NCI-H1436 treated with DMSO at 0.1 percent for 48 hours (cell line): ENCODE results near the gene ETNK2.
"Not testable (repeated sequence)": the region's sequence is repeated elsewhere in the genome, so short reads cannot be mapped to it uniquely, and the experiment has no call there.

ENCODE experiments used
- DNase-seq: peaks from one replicate; lab custom pipeline; 2025; lab: John Stamatoyannopoulos, UW

Gene ETNK2

GRCh38 chr1:204126386-204126785 is 25.5 kb downstream of the ETNK2 start:
- DNase-seq = no peak

DNA sequence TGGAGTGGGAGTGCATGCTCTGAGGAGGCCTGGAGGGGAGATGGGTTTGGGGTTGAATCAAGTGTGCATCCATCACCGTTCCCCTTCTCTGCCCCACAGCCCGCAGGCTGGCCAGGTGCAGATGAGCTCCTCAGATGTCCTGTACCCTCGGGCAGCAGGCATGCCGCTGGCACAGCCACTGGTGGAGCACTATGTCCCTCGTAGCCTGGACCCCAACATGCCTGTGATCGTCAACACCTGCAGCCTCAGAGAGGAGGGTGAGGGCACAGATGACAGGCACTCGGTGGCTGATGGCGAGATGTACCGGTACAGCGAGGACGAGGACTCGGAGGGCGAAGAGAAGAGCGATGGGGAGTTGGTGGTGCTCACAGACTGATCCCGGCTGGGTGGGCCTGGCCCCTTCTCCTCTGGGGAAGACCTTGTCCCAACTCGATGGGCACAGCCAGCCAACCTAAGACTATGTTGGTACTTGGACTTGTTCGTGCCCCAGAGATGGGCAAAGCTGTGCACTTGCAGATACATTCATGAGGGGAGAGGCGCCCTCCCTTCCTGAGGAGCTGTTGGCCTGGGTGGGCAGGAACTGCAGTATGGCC is 26.0 kb downstream of the ETNK2 start:
- no peak for DNase-seq

DNA sequence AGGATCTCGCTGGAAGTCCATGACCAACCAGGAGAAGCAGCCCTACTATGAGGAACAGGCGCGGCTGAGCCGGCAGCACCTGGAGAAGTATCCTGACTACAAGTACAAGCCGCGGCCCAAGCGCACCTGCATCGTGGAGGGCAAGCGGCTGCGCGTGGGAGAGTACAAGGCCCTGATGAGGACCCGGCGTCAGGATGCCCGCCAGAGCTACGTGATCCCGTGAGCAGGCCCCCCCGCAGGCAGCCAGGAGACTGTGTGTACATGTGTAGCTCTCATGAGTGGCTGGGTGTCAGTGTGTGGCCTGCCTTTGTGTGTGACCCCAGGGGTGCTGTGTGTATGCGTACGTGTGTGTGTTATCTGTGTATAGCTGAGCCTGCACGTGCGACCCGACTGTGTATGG is 27.2 kb downstream of the ETNK2 start:
- no peak for DNase-seq

DNA sequence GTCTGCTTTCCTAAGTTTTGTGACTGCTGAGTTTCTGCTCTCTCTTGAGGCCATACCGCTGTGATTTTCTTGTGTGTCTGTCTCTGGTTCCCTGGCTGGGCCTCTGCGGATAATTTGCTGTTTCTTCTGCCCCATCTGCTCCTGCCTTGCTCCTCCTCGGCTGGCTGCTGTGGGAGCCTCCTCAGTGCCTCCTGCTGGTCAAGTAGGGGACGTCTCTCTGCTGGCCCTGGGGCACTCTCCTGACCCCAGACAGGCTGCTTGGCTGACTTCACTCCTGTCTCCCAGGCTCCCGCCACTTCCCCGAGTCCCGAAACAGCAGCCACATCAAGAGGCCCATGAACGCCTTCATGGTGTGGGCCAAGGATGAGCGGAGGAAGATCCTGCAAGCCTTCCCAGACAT is 28.5 kb downstream of the ETNK2 start:
- DNase-seq = no peak

DNA sequence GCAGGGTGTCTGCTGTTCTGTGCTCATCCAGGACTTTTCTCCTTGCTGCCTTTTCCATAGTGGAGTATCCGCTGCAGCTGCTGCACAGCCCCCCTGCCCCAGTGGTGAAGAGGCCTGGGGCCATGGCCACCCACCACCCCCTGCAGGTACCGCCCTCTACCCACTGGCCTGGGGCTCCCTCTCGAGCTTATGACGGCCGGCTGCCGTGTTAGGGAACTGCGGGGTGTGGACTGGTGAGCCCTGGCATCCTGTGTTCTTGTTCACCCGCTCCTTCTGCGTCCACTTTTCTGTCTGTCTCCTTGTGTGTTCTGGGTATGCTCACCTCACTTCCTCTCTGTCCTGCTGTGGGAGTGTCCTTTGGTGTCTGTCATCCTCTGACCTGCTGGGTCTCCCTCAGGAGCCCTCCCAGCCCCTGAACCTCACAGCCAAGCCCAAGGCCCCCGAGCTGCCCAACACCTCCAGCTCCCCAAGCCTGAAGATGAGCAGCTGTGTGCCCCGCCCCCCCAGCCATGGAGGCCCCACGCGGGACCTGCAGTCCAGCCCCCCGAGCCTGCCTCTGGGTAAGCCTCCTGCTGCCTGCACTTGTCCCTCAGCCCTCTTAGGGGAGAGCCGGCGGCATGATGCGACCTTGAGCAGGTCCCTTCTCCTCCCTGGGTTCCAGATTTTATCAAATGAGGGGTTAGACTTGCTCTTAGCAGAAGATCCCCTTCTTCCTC is 29.8 kb downstream of the ETNK2 start:
- DNase-seq = no peak

- DNase-seq = no peak
Observed at GRCh38 chr1:204116539-204116938, 35.3 kb downstream of the ETNK2 start.

GRCh38 chr1:204115116-204115515 is 36.7 kb downstream of the ETNK2 start:
- no peak for DNase-seq

DNA sequence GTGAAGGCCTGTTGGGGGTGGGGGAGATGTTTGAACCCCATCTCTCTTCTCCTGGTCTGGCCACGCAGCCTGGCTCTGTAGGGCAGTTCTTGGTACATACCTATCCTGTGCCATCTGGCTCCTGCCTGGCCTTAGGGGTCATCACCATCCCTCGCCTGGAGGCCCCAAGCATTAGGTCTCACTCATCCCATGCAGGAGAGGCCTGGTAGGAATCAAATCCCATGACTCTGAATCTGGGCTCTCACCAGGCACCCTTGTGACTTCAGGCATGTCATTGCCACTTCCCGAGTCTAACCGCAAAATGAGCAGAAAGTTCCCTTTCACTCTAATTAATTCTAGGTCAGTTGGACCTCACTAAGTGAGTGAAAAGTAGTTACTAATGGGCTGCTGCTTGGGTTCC is 37.2 kb downstream of the ETNK2 start:
- no peak for DNase-seq

- DNase-seq = no peak
Observed at GRCh38 chr1:204113896-204114295, 37.9 kb downstream of the ETNK2 start.

DNA sequence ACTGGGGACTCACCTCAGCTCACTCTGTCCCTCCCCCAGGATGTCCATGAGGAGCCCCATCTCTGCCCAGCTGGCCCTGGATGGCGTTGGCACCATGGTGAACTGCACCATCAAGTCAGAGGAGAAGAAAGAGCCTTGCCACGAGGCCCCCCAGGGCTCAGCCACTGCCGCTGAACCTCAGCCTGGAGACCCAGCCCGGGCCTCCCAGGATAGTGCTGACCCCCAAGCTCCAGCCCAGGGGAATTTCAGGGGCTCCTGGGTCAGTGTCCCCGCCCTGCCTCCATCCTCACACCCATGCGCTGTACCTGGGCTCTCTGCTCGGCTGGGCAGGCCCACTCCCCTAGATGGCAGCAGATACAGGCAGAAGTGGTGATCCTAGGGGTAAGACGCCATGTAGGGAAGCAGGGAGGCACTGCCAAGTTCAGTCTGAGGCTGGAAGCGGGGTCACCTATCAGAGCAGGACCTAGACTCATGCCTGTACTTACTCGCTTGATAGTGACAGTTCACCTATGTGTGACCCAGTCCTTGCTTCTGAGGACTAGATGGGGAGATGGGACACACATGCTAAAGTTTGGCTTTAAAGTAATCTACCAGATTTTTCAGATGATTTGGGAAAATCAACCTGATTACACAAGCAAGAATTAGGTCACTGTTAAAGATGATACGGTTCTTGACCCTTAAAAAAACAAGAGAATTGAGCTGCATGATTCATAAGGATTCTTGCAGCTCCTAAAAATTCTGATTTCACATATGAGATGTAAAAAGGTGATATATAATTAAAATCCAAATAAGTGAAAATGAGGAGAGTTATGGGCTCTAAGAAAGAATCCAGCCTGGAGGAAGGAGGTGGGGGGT is 38.7 kb downstream of the ETNK2 start:
- no peak for DNase-seq

DNA sequence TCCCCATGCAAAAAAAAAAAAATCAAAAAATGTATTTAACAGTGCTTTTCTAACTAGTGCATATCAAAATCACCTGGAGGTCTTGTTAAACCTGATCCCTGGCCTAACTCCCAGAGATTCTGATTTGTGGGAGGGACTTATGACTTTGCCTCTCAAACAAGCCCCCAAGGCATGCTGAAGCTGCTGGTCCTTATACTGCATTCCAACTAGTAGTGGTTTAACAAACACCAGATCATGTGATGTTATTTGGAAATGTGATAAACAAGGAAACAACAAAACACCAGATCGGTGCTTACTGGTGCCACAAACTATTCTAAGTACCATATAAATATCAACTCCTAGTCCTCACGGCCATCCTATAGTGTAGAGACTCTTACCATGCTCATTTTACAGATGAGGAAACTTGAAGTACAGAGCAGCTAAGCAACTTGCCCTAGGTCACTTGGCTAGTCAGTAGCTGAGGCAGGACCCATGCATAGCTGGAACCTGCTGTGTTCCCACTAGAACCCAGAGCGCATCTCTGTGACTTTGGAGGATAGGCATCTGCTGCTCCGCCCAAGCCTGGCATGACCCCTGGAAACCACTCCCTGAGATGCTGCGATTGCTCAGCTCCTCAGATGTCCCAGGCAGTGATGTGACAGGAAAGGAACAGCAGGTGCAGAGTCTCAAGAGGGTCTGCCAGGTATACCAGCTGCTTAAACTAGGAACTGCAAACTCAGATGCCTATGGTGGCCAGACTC is 40.8 kb downstream of the ETNK2 start:
- peak; percentile 6 for DNase-seq

GRCh38 chr1:204108312-204109141 is 43.3 kb downstream of the ETNK2 start:
- DNase-seq = peak; percentile 9

- no peak for DNase-seq
Observed at GRCh38 chr1:204107892-204108291, 44.0 kb downstream of the ETNK2 start.

- DNase-seq = no peak
Observed at GRCh38 chr1:204106825-204107224, 45.0 kb downstream of the ETNK2 start.

DNA sequence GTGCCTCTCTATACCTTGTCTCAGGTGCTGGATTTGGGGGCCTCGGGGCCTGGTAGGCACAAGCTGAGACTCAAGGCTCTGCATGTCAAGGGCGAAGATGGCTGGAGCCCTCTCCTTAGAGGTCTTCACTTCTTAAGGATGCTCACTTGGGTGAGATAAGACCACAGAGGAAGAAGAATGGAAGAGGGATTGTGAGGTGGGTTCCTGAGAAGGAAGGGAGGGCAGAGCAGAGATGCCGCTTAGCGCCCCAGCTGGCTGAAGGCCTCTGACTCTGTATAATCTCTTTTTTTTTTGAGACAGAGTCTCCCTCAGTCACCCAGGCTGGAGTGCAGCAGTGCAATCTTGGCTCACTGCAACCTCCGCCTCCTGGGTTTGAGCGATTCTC is 46.7 kb downstream of the ETNK2 start:
- no peak for DNase-seq

- no peak for DNase-seq
Observed at GRCh38 chr1:204104331-204105130, 47.3 kb downstream of the ETNK2 start.

- DNase-seq = no peak
Observed at GRCh38 chr1:204103431-204103741, 48.5 kb downstream of the ETNK2 start.

DNA sequence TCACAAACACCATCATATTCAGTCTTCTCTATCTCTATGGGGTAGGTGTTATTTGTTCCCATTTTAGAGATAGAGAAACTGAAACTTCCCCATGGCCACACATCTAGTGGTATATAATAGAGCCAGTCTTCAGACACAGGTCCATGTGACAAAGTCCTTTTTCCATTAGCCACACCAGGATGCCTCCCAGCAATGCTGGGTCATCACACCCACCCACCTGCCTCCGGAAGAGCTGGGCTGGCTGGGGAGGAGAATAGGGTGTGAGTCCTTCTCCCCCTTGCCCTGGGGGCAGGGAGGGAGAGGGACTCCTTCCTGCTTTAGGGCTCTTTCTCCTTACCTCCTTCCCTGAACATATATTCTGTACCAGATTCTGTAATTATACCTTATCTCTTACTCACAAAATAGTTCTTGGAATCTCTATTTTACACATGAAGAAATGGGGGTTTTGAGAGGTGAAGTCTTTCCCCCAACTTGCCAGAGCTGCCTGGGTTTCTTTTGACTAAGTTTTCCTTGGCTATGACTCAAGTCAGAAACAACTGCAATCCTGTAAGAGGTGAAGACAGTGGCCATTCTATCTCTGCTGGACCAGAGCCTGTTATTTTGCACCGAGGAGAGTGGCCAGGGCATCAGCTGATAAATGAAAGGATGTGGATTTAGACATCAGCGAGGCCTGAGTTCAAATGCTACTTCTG is 49.0 kb downstream of the ETNK2 start:
- no peak for DNase-seq

GRCh38 chr1:204102029-204102611 is 49.7 kb downstream of the ETNK2 start:
- no peak for DNase-seq

- DNase-seq = not testable (repeated sequence)
Observed at GRCh38 chr1:204099754-204100153, 52.1 kb downstream of the ETNK2 start.
